Glomerular visceral epithelial cell (primary cell): Measurements from ENCODE around the gene RPL32.

ENCODE experiments used
- DNase-seq: peaks from one replicate; pipeline ENCODE4 v3.0.0-alpha.2; 2016; ENCODE audit errors: extremely low spot score

Gene RPL32

GRCh38 chr3:12832350-12833221, 8.8 kb downstream of the RPL32 start:
- DNase-seq = no peak

GRCh38 chr3:12831301-12831866, 10.0 kb downstream of the RPL32 start:
- no peak for DNase-seq

GRCh38 chr3:12830785-12831156, 10.6 kb downstream of the RPL32 start:
- no peak for DNase-seq

GRCh38 chr3:12829886-12830784, 11.2 kb downstream of the RPL32 start:
- DNase-seq = no peak

GRCh38 chr3:12829404-12829803, 12.0 kb downstream of the RPL32 start:
- DNase-seq = no peak

GRCh38 chr3:12828751-12829150, 12.6 kb downstream of the RPL32 start:
- no peak for DNase-seq

- no peak for DNase-seq
Measured at GRCh38 chr3:12825156-12825555, 16.2 kb downstream of the RPL32 start.

GRCh38 chr3:12824299-12824698, 17.1 kb downstream of the RPL32 start:
- DNase-seq = no peak

- no peak for DNase-seq
Measured at GRCh38 chr3:12822725-12823373, 18.5 kb downstream of the RPL32 start.

GRCh38 chr3:12818773-12819172, 22.6 kb downstream of the RPL32 start:
- DNase-seq = no peak

- DNase-seq = no peak
Measured at GRCh38 chr3:12818273-12818672, 23.1 kb downstream of the RPL32 start.

GRCh38 chr3:12817343-12817710, 24.0 kb downstream of the RPL32 start:
- DNase-seq = no peak

GRCh38 chr3:12816521-12817342, 24.6 kb downstream of the RPL32 start:
- DNase-seq = no peak

- no peak for DNase-seq
Measured at GRCh38 chr3:12815719-12816118, 25.6 kb downstream of the RPL32 start.

- DNase-seq = no peak
Measured at GRCh38 chr3:12815078-12815477, 26.3 kb downstream of the RPL32 start.

- no peak for DNase-seq
Measured at GRCh38 chr3:12813967-12814366, 27.4 kb downstream of the RPL32 start.

GRCh38 chr3:12812812-12813211, 28.6 kb downstream of the RPL32 start:
- DNase-seq = no peak

GRCh38 chr3:12810961-12811360, 30.4 kb downstream of the RPL32 start:
- no peak for DNase-seq

- peak; percentile 90 for DNase-seq
Measured at GRCh38 chr3:12810013-12810780, 31.2 kb downstream of the RPL32 start.

- no peak for DNase-seq
Measured at GRCh38 chr3:12809435-12809834, 31.9 kb downstream of the RPL32 start.
